Loucy (cell line): Measurements from ENCODE around the gene CCDC88A.

Experiments used
- CTCF ChIP-seq: fragments of 200-600 bp; sonication (generic); conservative IDR thresholded peaks from 2 replicates; pipeline ENCODE4 v1.5.1; 2014; ENCODE audit warnings: mild to moderate bottlenecking, antibody characterized with exemption, low read length
- EZH2phosphoT487 ChIP-seq: fragments of 200-600 bp; IDR thresholded peaks from 2 replicates; pipeline ENCODE4 v1.6.1; 2018; ENCODE audit warnings: antibody characterized with exemption, mild to moderate bottlenecking, moderate library complexity, borderline replicate concordance

GRCh38 chr2:55431982-55432627, 12.4 kb upstream of the CCDC88A start:
- TF ChIP-seq CTCF (peak; percentile 78), EZH2phosphoT487 (no peak)
